Stimulated activated CD8-positive, alpha-beta memory T cell treated with anti-CD3 and anti-CD28 coated beads, Interleukin-15, amount 100 ng/mL, for 24 hours (primary cell): ENCODE measurements around the gene MEGF10.

Source experiments
- DNase-seq: peaks from one replicate; pipeline ENCODE4 v3.0.0-alpha.2; 2020; ENCODE audit warnings: low read depth

The MEGF10 gene

GRCh38 chr5:127326976-127327755 lies 36.6 kb downstream of the MEGF10 start:
- no peak for DNase-seq

GRCh38 chr5:127330116-127330515 lies 39.5 kb downstream of the MEGF10 start:
- no peak for DNase-seq

GRCh38 chr5:127331890-127332649 lies 41.5 kb downstream of the MEGF10 start:
- no peak for DNase-seq

GRCh38 chr5:127333483-127333882 lies 42.9 kb downstream of the MEGF10 start:
- no peak for DNase-seq

GRCh38 chr5:127335381-127335780 lies 44.8 kb downstream of the MEGF10 start:
- no peak for DNase-seq

- DNase-seq, result no peak
Observed at GRCh38 chr5:127337876-127338275, 47.3 kb downstream of the MEGF10 start.

GRCh38 chr5:127338501-127338900 lies 47.9 kb downstream of the MEGF10 start:
- no peak for DNase-seq

GRCh38 chr5:127340606-127341005 lies 50.0 kb downstream of the MEGF10 start:
- DNase-seq, result no peak

GRCh38 chr5:127342364-127342763 lies 51.8 kb downstream of the MEGF10 start:
- DNase-seq, result no peak

GRCh38 chr5:127343313-127343712 lies 52.7 kb downstream of the MEGF10 start:
- DNase-seq, result no peak

- no peak for DNase-seq
Observed at GRCh38 chr5:127343866-127344265, 53.3 kb downstream of the MEGF10 start.

GRCh38 chr5:127344931-127345330 lies 54.3 kb downstream of the MEGF10 start:
- DNase-seq, result no peak

GRCh38 chr5:127351418-127351817 lies 60.8 kb downstream of the MEGF10 start:
- no peak for DNase-seq

GRCh38 chr5:127352068-127352467 lies 61.5 kb downstream of the MEGF10 start:
- no peak for DNase-seq

GRCh38 chr5:127353327-127353726 lies 62.7 kb downstream of the MEGF10 start:
- DNase-seq, result no peak

- no peak for DNase-seq
Observed at GRCh38 chr5:127353796-127354195, 63.2 kb downstream of the MEGF10 start.

- DNase-seq, result no peak
Observed at GRCh38 chr5:127355337-127355736, 64.7 kb downstream of the MEGF10 start.

- DNase-seq, result no peak
Observed at GRCh38 chr5:127358284-127358683, 67.7 kb downstream of the MEGF10 start.

- DNase-seq, result no peak
Observed at GRCh38 chr5:127358740-127359139, 68.1 kb downstream of the MEGF10 start.

- no peak for DNase-seq
Observed at GRCh38 chr5:127359502-127359901, 68.9 kb downstream of the MEGF10 start.

GRCh38 chr5:127363403-127363802 lies 72.8 kb downstream of the MEGF10 start:
- DNase-seq, result no peak

- no peak for DNase-seq
Observed at GRCh38 chr5:127367029-127367428, 76.4 kb downstream of the MEGF10 start.

GRCh38 chr5:127367946-127368465 lies 77.4 kb downstream of the MEGF10 start:
- DNase-seq, result no peak
